Kidney (tissue), 14 donors: ENCODE measurements around the gene PRKCE. TPM values are rescaled to one million over a fixed set of nuclear protein-coding genes. Genes with fewer than 3 reads are reported as not detected.

Experiments
- DNase-seq, 5 donors: peaks; one replicate each; pipeline ENCODE4 v3.0.0-alpha.2; 2013 to 2020
- FAIRE-seq: peaks from 2 replicates; lab custom pipeline; 2012; peaks lifted over from hg19 to GRCh38; lab: Jason Lieb, UNC
- H3K27ac ChIP-seq, 2 donors: one replicate each; pipeline ENCODE4 v1.7.0; 2013; ENCODE audit warnings: low read depth in 2 of 2, low read length in 2 of 2, inconsistent platforms in 1 of 2
- H3K27me3 ChIP-seq: one replicate; pipeline ENCODE4 v1.7.1; 2013; ENCODE audit warnings: low read length, inconsistent platforms; ENCODE audit not compliant: control insufficient read depth, insufficient read depth
- H3K36me3 ChIP-seq, 3 donors: one replicate each; pipeline versions ENCODE4 v1.7.0 to v1.7.1; 2013; ENCODE audit warnings: low read length in 3 of 3, control low read depth in 1 of 3, inconsistent platforms in 1 of 3; ENCODE audit not compliant: insufficient read depth in 3 of 3, control insufficient read depth in 2 of 3
- H3K4me1 ChIP-seq, 3 donors: one replicate each; pipeline versions ENCODE4 v1.7.0 to v1.7.1; 2013; ENCODE audit warnings: low read length in 3 of 3, inconsistent platforms in 1 of 3, low read depth in 1 of 3; ENCODE audit not compliant: control insufficient read depth in 2 of 3, insufficient read depth in 2 of 3
- H3K4me3 ChIP-seq, 3 donors: one replicate each; pipeline versions ENCODE4 v1.7.0 to v1.8.1; 2013; ENCODE audit warnings: low read length in 3 of 3, control low read depth in 1 of 3, inconsistent platforms in 1 of 3
- H3K9ac ChIP-seq, 3 donors: one replicate each; pipeline versions ENCODE4 v1.7.0 to v1.7.1; 2013; ENCODE audit warnings: low read length in 3 of 3, control low read depth in 1 of 3, inconsistent platforms in 1 of 3
- H3K9me3 ChIP-seq, 3 donors: one replicate each; pipeline versions ENCODE4 v1.7.0 to v1.7.1; 2013; ENCODE audit warnings: low read length in 3 of 3, control low read depth in 1 of 3, inconsistent platforms in 1 of 3; ENCODE audit not compliant: control insufficient read depth in 2 of 3, insufficient read depth in 1 of 3
- CTCF ChIP-seq: IDR thresholded peaks from 3 replicates; pipeline ENCODE4 v1.5.1; 2012; ENCODE audit warnings: mild to moderate bottlenecking, moderate library complexity, borderline replicate concordance; ENCODE audit not compliant: insufficient read depth; ENCODE audit errors: extremely low read depth
- intact Hi-C: fragments of 100-400 bp; cut with DNase I; formaldehyde crosslinking; loops from one replicate; pipeline ENCODE4 v1.11.1; 2022
- polyA plus RNA-seq: library from polyadenylated mRNA; stranded (reverse); fragments of 350-450 nt; fragmentation: Illumina TruSeq; extraction: RNeasy Lipid Tissue Mini Kit (QIAGEN cat#74804); gene quantifications from one replicate; pipeline ENCODE4 v1.2.3, GENCODE V29; 2014; ENCODE audit warnings: low read depth, low replicate concordance; ENCODE audit not compliant: insufficient read depth
- total RNA-seq: library from RNA; stranded (reverse); fragmentation: NEBNext Ultra II Directional; extraction: Animal tissue kit (Norgen Biotek cat#: 25700); gene quantifications from one replicate; pipeline ENCODE4 v1.2.1, GENCODE V29; 2021
- donor health status: control.
- donor health status: control.
- donor health status: control.
- donor health status: control.
- donor health status: control.
- donor health status: DM: yes; HTN: yes; CAD: no.
- donor health status: Normal renal cell carcinoma (clear cell type).

PRKCE gene
- total and polyA plus RNA-seq, 2 donors from 2014 or later, result 11.1 to 27.3 TPM

- no peaks in the 10 kb centered on the region for H3K9me3 ChIP-seq
- no peak for TF ChIP-seq CTCF
- H3K36me3 ChIP-seq, result no peaks in the 10 kb centered on the region
- H3K27ac ChIP-seq, result no peak overlapping the region
- intact Hi-C loops, result no loop called here
- H3K4me3 ChIP-seq, result no peak overlapping the region
- no peak overlapping the region for H3K9ac ChIP-seq
- H3K4me1 ChIP-seq, result peaks cover 0 to 4% (median 3%) of the 10 kb centered on the region in 3 donors
- no peaks in the 10 kb centered on the region for H3K27me3 ChIP-seq
- DNase-seq (peak in 2 of 5 donors; percentile 24 to 45), FAIRE-seq (no peak)
These were observed 420.8 kb downstream of the PRKCE start for GRCh38 chr2:46072101-46072820.

- no peaks in the 10 kb centered on the region for H3K9me3 ChIP-seq
- intact Hi-C loops, result no loop called here
- H3K4me3 ChIP-seq, result no peak overlapping the region
- peak overlapping the region; percentile 1 to 48 for H3K27ac ChIP-seq
- no peaks in the 10 kb centered on the region for H3K27me3 ChIP-seq
- H3K9ac ChIP-seq, result no peak overlapping the region
- DNase-seq, result peak in 1 of 5 donors; percentile 26
- no peak for TF ChIP-seq CTCF
- no peak for FAIRE-seq
- no peaks in the 10 kb centered on the region for H3K36me3 ChIP-seq
- H3K4me1 ChIP-seq, result peaks cover 0 to 2% (median 0%) of the 10 kb centered on the region in 3 donors
These were observed 422.1 kb downstream of the PRKCE start for GRCh38 chr2:46073540-46074046.

- Histone ChIP-seq H3K9ac (no peak overlapping the region), H3K36me3 (no peaks in the 10 kb centered on the region), H3K4me1 (peaks cover 0 to 2% (median 0%) of the 10 kb centered on the region in 3 donors), H3K27ac (no peak overlapping the region), H3K4me3 (no peak overlapping the region), H3K27me3 (no peaks in the 10 kb centered on the region), H3K9me3 (no peaks in the 10 kb centered on the region)
- TF ChIP-seq CTCF, result no peak
- intact Hi-C loops, result no loop called here
- FAIRE-seq (no peak), DNase-seq (peak in 1 of 5 donors; percentile 11)
These were observed 423.0 kb downstream of the PRKCE start for GRCh38 chr2:46074501-46074900.
